GM12878 (cell line): ENCODE results near the gene EEF1AKMT2. TPM values are rescaled to one million over a fixed set of nuclear protein-coding genes. Genes with fewer than 3 reads are reported as not detected.

ENCODE experiments used
- BCL11A ChIP-seq: IDR thresholded peaks from 2 replicates; pipeline ENCODE4 v1.6.1; 2011; ENCODE audit warnings: low read depth, low read length
- CBX3 ChIP-seq: fragments of 200-600 bp; sonication (generic); IDR thresholded peaks from 2 replicates; pipeline ENCODE4 v1.6.1; 2016; ENCODE audit warnings: low read depth, borderline replicate concordance
- CHD1 ChIP-seq: IDR thresholded peaks from 2 replicates; pipeline ENCODE4 v1.6.1; 2012; ENCODE audit warnings: low read depth, low read length, improper control_type of control experiment
- CHD2 ChIP-seq: IDR thresholded peaks from 2 replicates; pipeline ENCODE4 v1.6.1; 2011; ENCODE audit warnings: low read depth, low read length, improper control_type of control experiment, borderline replicate concordance
- CHD4 ChIP-seq: fragments of 200-600 bp; sonication (generic); IDR thresholded peaks from 2 replicates; pipeline ENCODE4 v1.6.1; 2016; ENCODE audit warnings: mild to moderate bottlenecking
- CREB1 ChIP-seq: IDR thresholded peaks from 2 replicates; pipeline ENCODE4 v1.6.1; 2012; ENCODE audit warnings: low read depth, mild to moderate bottlenecking, inconsistent platforms
- CTCF ChIP-seq, 3 experiments: IDR thresholded peaks in 2 of 3; conservative IDR thresholded peaks in 1 of 3; 2 replicates each; pipeline ENCODE4 v1.5.1; 2011; ENCODE audit warnings: low read depth in 3 of 3, low read length in 3 of 3, mild to moderate bottlenecking in 3 of 3, control low read depth in 2 of 3, moderate library complexity in 2 of 3, inconsistent platforms in 1 of 3, mixed read lengths in 1 of 3; ENCODE audit not compliant: control insufficient read depth in 2 of 3, insufficient read depth in 1 of 3; ENCODE audit errors: extremely low read depth in 1 of 3
- CUX1 ChIP-seq: IDR thresholded peaks from 2 replicates; pipeline ENCODE4 v1.6.1; 2012; ENCODE audit warnings: improper control_type of control experiment, low read depth, low read length; ENCODE audit not compliant: insufficient replicate concordance
- DPF2 ChIP-seq: fragments of 450-650 bp; IDR thresholded peaks from 2 replicates; pipeline ENCODE4 v1.6.1; 2017; ENCODE audit warnings: mild to moderate bottlenecking
- EGR1 ChIP-seq, 2 experiments: IDR thresholded peaks; 1 replicate in 1 of 2; 2 replicates in 1 of 2; pipeline ENCODE4 v1.6.1; 2011 to 2012; ENCODE audit warnings: low read depth in 2 of 2, low read length in 2 of 2, borderline replicate concordance in 1 of 2, mild to moderate bottlenecking in 1 of 2, moderate library complexity in 1 of 2
- ESRRA ChIP-seq: IDR thresholded peaks from 2 replicates; pipeline ENCODE4 v1.6.1; 2012; ENCODE audit warnings: mild to moderate bottlenecking, low read length, improper control_type of control experiment
- GABPA ChIP-seq: IDR thresholded peaks from 2 replicates; pipeline ENCODE4 v1.6.1; 2014; ENCODE audit warnings: antibody characterized with exemption, low read depth, mild to moderate bottlenecking, inconsistent platforms
- IKZF2 ChIP-seq, 2 experiments: fragments of 450-650 bp; IDR thresholded peaks; 2 replicates each; pipeline ENCODE4 v1.6.1; 2017; ENCODE audit warnings: mild to moderate bottlenecking in 2 of 2, moderate library complexity in 2 of 2
- NBN ChIP-seq: fragments of 450-650 bp; IDR thresholded peaks from 2 replicates; pipeline ENCODE4 v1.6.1; 2016
- NFIC ChIP-seq: IDR thresholded peaks from 2 replicates; pipeline ENCODE4 v1.6.1; 2012; ENCODE audit warnings: low read depth, mild to moderate bottlenecking, inconsistent platforms, low read length, moderate library complexity
- NFYA ChIP-seq: IDR thresholded peaks from 2 replicates; pipeline ENCODE4 v1.6.1; 2011; ENCODE audit warnings: low read depth, mild to moderate bottlenecking, low read length, improper control_type of control experiment, borderline replicate concordance
- PAX8 ChIP-seq: fragments of 450-650 bp; IDR thresholded peaks from 2 replicates; pipeline ENCODE4 v1.6.1; 2017; ENCODE audit warnings: mild to moderate bottlenecking, moderate library complexity
- PRDM15 ChIP-seq: fragments of 450-650 bp; formaldehyde crosslinking; IDR thresholded peaks from 2 replicates; pipeline ENCODE4 v1.4.0; 2020; ENCODE audit warnings: mild to moderate bottlenecking, moderate library complexity
- STAT1 ChIP-seq: fragments of 450-650 bp; conservative IDR thresholded peaks from 2 replicates; pipeline ENCODE4 v1.6.1; 2014; ENCODE audit warnings: antibody characterized with exemption, mild to moderate bottlenecking
- SUZ12 ChIP-seq: fragments of 200-600 bp; sonication (generic); IDR thresholded peaks from one replicate; pipeline ENCODE4 v1.6.1; 2018; ENCODE audit warnings: antibody characterized with exemption, mild to moderate bottlenecking; ENCODE audit not compliant: unreplicated experiment
- TCF7 ChIP-seq: IDR thresholded peaks from 2 replicates; pipeline ENCODE4 v1.6.1; 2014; ENCODE audit warnings: antibody characterized with exemption, borderline replicate concordance
- polyA plus RNA-seq, 11 experiments: library from polyadenylated mRNA; depleted of rRNA in 4 of 11; unstranded in 6 of 11; stranded (reverse) in 5 of 11; fragments of >200 nt; fragmentation: Nextera tagmentation in 4 of 11; fragmentation: Illumina TruSeq in 1 of 11; extraction: Ambion mirVana in 4 of 11; extraction: Trizol in 1 of 11; gene quantifications; 1 replicate in 1 of 11; 2 replicates in 10 of 11; pipeline versions ENCODE4 v1.2.1 to v1.2.3, GENCODE V29; 2011 to 2016; ENCODE audit warnings: inconsistent platforms in 2 of 11, missing spikeins in 2 of 11, low read depth in 1 of 11
- total RNA-seq, 4 experiments: library from RNA; depleted of rRNA in 3 of 4; stranded (reverse); fragments of >200 nt in 3 of 4; fragmentation: Illumina TruSeq in 1 of 4; extraction: Trizol in 1 of 4; gene quantifications; 2 replicates each; pipeline versions ENCODE4 v1.2.1 to v1.2.3, GENCODE V29; 2013 to 2021

EEF1AKMT2 gene
- total and polyA plus RNA-seq, 10 of the 15 experiments (the other 5 are each of a cell fraction or from before 2014, with no cell fraction given), result 9.1 to 29.3 (median 23.6) TPM

- TF ChIP-seq PRDM15 (CRISPR knock-in tag), result no peak
- peak; percentile 68; the same call in 1 of the 2 replicates for TF ChIP-seq NFIC
- no peak for TF ChIP-seq NFYA
- no peak for TF ChIP-seq CREB1
- TF ChIP-seq CHD2, result peak; percentile 75
- TF ChIP-seq CTCF (IDR thresholded peaks at IDR 0.05 in 2 of 3, conservative IDR thresholded peaks at IDR 0.05 in 1 of 3; ENCODE audit: control insufficient read depth in 2 of 3, extremely low read depth in 1 of 3, insufficient read depth in 1 of 3, low read depth in 3 of 3, low read length in 3 of 3), result peak; percentile 56 to 72 (median 65)
- no peak for TF ChIP-seq PAX8
- TF ChIP-seq NBN, result peak; percentile 80
- TF ChIP-seq SUZ12, result no peak
- no peak for TF ChIP-seq CHD1
- no peak for TF ChIP-seq CBX3
- no peak for TF ChIP-seq CHD4
- peak; percentile 91 for TF ChIP-seq DPF2
- TF ChIP-seq STAT1, result no peak
- TF ChIP-seq ESRRA, result 0 out of 2 replicates have a peak, but pooled peaks have one; percentile 19
- TF ChIP-seq IKZF2 (IDR thresholded peaks at IDR 0.05), result peak; percentile 77
- no peak for TF ChIP-seq TCF7
- no peak for TF ChIP-seq CUX1
- TF ChIP-seq BCL11A, result peak; percentile 78
- no peak for TF ChIP-seq EGR1 (IDR thresholded peaks at IDR 0.05; ENCODE audit: borderline replicate concordance in 1 of 2, low read depth in 2 of 2, low read length in 2 of 2)
- no peak for TF ChIP-seq GABPA
These were observed 72.4 kb downstream of the EEF1AKMT2 start (continued) for GRCh38 chr10:124719213-124719851.
